GM19238 (cell line): ENCODE data around the gene MAP4K1.
"Not testable (repeated sequence)": the region's sequence is repeated elsewhere in the genome, so short reads cannot be mapped to it uniquely, and the experiment has no call there.

Experiments
- DNase-seq: peaks from one replicate; pipeline ENCODE4 v3.0.0; 2011; ENCODE audit warnings: low spot score; ENCODE audit not compliant: insufficient read length

Gene MAP4K1

DNA sequence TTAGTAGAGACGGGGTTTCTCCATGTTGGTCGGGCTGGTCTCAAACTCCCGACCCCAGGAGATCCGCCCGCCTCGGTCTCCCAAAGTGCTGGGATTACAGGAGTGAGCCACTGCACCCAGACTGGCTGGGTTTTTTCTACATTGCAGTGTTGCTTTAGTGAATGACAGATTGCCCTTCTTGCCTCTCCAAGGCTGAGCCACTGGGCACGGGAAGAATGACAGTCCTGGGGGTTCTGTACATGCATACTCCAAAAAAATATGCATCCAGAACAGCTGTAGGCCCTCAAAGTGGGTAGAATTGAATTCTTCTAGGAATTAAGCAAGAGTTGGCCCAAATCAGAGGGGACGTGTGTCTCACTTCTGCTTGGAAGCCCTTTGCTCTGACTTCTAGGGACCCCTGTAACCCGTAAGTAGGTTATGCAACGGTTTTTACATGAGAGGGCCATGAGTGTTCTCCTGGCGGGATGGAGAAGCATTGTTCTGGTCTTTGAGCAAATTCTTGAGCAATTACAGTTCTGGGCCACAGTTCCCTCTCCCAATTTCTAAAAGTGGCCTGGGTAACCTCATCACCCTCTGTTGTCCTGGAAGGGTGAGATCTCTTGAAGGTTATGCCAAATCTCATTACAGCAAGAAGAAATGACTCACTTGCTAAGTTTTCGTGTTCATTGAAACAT lies 33.3 kb upstream of the MAP4K1 start:
- no peak for DNase-seq

DNA sequence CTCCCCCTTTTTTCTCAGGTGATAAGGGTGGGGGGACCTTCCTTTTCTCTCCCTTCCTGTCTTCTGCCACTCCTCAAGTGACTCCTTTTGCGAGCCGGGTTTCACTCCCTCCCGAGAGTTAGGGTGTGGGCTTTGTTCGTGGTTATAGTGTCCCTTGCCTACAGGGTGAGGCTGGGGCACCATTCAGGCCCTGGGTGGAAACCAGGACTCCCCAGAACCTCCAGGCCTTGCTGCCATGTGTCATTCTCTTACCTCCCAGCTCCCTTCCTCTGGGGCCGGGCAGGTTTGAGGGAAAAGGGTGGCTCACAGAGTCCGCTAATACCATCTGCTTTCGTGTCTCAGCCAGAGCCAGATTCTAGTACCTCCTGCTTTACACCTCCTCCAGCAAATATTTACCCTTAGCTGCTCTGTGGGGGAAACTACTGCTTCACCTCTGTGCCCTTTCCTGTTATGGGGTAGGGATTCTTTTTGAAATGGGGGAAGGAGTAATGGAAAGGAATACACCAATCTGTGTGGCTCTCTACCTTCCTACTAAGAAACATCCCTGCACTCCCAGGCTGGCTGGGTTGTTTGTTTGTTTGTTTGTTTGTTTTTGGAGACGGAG lies 32.5 kb upstream of the MAP4K1 start:
- no peak for DNase-seq

GRCh38 chr19:38649305-38650171 lies 31.8 kb upstream of the MAP4K1 start:
- no peak for DNase-seq

DNA sequence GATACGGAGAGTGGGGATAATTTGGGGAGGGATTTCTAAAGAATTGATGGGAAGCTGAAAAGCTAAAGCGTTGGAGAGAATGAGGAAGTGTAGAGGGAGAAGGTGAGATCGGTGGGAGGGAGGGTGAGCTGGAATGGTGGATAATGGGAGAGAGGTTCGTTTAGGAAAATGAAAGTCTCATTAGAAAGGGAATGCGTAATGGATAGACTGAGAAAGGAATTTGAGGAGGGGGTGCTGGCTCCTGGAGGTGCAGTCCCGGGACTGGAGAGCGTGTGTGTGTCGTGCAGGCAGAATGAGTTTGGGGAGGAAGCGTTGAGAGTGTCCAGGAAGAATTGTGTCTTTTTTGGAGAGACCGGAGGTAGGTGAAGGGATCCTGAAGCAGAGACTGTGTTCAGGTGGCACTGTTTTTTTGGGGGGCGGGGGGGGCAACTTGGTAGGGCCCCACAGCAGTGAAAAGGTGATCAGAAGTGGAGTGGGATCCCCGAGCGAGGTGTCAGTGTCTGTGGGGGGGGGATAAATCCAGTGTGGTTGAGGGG lies 31.1 kb upstream of the MAP4K1 start:
- no peak for DNase-seq

DNA sequence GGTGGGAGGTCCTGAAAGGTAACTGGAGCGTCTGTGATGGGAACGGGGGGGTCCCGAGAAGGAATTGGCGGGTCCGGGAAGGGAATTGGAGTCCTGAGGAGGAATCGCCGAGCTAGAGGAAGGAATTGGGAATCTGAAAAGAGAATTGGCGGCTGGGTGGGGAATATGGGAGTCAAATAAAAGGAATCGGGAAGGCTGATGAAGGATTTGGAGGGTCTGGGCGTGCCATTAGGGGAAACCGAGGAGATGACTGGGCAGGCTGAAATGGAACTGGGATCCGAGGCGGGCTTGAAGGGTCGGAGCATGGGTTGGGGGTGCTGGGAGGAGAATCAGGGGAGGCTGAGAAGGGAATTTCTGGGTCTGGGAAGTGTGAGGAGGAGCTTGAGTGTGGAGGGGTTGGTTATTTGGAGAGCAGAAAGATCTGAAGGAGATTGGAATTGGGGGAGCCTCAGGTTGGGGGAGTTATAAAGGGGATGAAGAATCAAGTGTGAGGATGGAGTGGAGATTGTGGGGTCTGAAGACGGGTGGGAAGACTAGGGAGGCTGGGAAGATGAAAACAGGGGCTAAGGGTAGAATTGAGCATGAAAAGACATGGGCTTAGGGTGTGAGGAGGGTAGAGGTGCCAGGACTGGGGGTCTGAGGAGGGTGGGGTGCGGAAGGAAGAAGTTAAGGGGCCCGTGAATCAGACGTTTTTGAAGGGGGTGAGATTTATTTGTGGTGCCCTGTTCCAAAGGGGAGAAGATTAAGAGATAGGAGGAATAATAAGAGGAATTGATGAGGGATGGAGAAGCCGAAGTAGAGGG lies 30.4 kb upstream of the MAP4K1 start:
- no peak for DNase-seq

GRCh38 chr19:38647368-38647965 lies 29.7 kb upstream of the MAP4K1 start, which contains the start of gene ACTN4:
Gene ACTN4 (plus strand): TSS chr19:38647649. CDS start chr19:38647746, 97 bp downstream.
- DNase-seq: peak; percentile 93

DNA sequence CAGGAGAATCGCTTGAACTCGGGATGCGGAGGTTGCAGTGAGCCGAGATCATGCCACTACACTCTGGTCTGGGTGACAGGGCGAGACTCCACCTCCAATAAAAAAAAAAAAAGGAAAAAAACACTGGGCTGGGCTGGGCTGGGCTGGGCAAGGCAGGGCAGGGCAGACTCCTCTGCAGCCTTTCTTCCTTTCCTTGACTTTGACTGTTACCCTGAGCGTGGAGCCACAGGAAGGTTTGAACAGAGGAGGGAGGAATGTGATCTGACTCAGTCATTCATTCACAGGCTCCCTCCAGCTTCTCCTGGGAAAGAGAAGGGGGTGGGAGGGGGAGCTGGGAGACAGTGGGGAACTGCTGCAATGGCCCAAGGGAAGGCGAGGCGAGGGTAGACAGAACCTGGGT lies 27.0 kb upstream of the MAP4K1 start:
- DNase-seq: no peak

DNA sequence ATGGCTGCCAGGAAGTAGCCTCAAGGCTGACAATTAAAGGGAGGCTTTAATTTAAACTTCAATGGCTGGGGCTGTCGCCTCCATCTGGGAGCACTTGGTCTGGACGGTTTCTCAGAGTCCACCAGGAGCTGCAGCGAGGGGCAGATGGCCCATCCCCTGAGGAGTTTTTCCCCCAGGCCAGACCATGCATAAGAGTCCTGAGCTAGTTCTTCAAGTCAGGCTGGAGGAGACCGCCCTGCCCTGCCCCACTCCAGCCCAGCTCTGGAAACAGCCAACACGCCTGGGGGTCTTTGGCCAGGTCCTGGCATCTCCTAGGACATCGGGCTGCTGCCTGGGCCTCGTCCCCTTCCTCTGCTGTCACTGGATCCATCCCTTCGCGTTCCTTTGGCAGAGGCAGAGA lies 24.4 kb upstream of the MAP4K1 start:
- no peak for DNase-seq

GRCh38 chr19:38640368-38640767 lies 22.6 kb upstream of the MAP4K1 start:
- DNase-seq: no peak

DNA sequence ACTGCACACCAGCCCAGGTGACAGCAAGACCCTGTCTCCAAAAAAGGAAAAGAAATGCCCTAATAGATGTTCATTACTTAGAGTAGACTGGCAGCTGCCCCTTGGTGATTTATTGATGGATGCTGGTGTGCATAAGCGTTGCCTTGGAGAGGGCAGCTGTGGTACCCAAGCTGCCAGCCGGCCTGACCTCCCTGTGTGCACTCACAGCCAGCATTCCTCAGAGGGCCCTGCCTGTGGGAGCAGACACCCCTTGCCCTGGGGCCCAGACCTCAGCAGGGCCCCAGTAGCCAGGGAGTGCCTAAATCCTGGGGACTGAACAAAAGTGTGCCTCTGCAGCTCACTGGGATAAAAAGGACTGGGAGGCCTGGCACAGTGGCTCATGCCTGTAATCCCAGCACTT lies 21.9 kb upstream of the MAP4K1 start:
- no peak for DNase-seq

GRCh38 chr19:38638461-38638860 lies 20.7 kb upstream of the MAP4K1 start:
- DNase-seq: no peak

- no peak for DNase-seq
Measured at GRCh38 chr19:38635483-38636399, 18.0 kb upstream of the MAP4K1 start.

DNA sequence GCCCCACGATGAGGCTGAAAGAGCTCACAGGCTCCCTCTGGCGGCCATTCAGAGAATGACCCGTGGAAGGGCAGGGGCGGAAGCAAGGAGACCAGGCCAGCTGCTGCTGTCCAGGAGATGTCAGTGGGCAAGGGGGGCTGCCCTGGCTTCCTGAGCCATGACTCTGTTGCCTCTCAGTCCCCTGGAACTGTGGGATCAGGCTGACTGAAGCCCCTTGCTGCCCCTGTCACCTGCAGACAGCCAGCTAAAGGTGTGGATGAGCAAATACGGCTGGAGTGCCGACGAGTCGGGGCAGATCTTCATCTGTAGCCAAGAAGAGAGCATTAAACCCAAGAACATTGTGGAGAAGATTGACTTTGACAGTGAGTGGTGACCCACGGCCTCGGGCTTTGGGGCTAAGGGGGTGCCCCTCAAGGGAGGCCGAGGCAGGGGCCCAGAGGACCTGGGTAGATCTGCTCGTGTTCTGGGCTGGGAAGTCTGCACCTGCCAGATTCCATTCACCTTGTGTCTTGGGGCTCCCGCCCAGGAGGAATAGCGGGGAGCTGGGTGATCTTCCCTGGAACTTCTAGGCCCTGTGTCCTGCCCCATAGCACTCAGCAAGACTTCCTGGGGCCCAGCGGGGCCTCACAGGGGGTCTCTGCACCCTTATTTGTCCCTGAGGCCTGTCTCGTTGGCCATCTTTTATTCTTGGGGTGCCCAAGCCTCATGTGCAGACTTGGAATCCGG lies 17.2 kb upstream of the MAP4K1 start:
- peak; percentile 61 for DNase-seq

DNA sequence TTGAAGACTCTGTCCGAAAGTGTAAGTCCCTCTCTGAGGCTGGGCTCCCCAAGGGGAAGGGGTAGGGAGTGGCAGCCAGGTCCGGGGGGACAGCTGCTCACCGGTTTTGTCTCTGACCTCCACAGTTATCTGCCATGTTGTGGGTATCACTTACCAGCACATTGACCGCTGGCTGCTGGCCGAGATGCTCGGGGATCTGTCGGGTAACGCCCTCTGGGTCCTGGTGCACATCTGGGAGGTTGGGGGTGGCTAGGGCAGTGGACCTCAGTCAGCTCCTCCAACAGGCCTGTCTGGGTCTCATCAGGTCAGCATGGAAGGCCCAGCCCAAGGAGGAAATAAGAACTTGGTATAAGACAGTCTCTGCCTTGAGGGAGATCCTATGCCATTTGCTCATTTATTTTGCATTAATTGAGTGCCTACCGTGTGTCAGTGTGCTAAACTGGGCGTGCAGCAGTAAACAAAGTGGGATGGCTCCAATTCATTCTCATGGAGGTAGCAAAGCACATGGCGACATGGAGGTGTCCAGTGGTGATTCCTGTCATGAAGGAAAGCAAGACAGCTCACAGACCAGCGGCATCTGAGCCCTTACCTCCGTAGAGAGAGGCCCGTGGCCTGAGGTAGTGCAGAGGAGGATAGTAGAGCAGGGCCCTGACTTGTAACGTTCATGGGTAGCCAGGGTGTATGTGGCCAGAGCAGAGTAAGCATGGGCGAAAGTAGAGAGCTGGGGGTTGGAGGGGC lies 14.9 kb upstream of the MAP4K1 start:
- DNase-seq: no peak

DNA sequence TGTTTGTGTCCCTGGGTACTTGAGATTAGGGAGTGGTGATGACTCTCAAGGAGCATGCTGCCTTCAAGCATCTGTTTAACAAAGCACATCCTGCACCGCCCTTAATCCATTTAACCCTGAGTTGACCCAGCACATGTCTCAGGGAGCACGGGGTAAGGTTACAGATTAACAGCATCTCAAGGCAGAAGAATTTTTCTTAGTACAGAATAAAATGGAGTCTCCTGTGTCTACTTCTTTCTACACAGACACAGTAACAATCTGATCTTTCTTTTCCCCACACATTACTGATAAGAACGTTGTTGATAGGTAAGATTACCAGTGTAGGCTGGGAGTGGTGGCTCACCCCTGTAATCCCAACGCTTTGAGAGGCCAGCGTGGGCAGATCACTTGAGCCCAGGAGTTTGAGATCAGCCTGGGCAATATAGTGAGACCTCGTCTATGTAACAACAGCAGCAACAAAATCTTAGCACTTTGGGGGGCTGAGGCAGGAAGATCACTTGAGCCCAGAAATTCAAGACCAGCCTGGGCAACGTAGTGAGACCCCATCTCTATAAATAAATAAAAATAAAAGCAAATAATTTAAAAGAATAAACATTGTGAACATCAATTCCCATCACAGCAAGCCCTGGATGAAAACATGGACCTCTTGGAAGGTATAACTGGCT lies 14.2 kb upstream of the MAP4K1 start:
- DNase-seq: not testable (repeated sequence)

GRCh38 chr19:38631301-38631700 lies 13.5 kb upstream of the MAP4K1 start:
- not testable (repeated sequence) for DNase-seq

- no peak for DNase-seq
Measured at GRCh38 chr19:38629568-38629967, 11.8 kb upstream of the MAP4K1 start.

DNA sequence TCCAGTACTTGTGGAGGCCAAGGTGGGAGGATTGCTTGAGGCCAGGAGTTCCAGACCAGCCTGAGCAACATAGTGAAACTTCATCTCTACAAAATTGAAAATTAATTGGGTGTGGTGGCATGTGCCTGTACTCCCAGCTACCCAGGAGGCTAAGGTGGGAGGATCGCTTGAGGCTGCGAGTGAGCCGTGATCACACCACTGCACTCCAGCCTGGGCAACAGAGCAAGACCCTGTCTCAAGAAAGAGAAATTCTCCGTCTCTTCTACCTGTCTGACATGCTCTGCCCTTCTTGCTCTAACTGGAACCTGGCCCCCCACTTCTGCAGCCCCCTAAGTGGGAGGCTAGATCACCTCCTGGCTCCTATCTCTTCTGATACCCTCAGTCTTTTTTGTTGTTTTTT lies 8.6 kb upstream of the MAP4K1 start:
- DNase-seq: no peak
